Esophagus muscularis mucosa (tissue), 4 donors: Measurements from ENCODE around the gene PHF21A.

Source experiments
- CTCF ChIP-seq, 3 experiments: fragments of 200-600 bp in 2 of 3; fragments of 450-650 bp in 1 of 3; sonication (generic) in 2 of 3; IDR thresholded peaks; one replicate each; pipeline ENCODE4 v1.5.1; 2017 to 2019; ENCODE audit warnings: antibody characterized with exemption in 3 of 3, mild to moderate bottlenecking in 2 of 3, moderate library complexity in 1 of 3
- EP300 ChIP-seq: sonication (generic); formaldehyde crosslinking; IDR thresholded peaks from one replicate; pipeline ENCODE4 v1.6.1; 2017; ENCODE audit warnings: antibody characterized with exemption
- POLR2AphosphoS5 ChIP-seq, 2 donors: sonication (generic); formaldehyde crosslinking; IDR thresholded peaks; one replicate each; pipeline ENCODE4 v1.6.1; 2017; ENCODE audit warnings: antibody characterized with exemption in 2 of 2

- TF ChIP-seq CTCF (IDR thresholded peaks at IDR 0.05) (no peak), POLR2AphosphoS5 (IDR thresholded peaks at IDR 0.05) (no peak), EP300 (no peak)
Observed at GRCh38 chr11:45917286-45917622, 204.0 kb downstream of the PHF21A start.
